H9 (cell line): ENCODE measurements around the gene ATP6V1C2. TPM values are rescaled to one million over a fixed set of nuclear protein-coding genes. Genes with fewer than 3 reads are reported as not detected.

Experiments
- DNase-seq: peaks from one replicate; pipeline ENCODE4 v3.0.0-alpha.2; 2017
- H2AFZ ChIP-seq: one replicate; pipeline ENCODE4 v1.6.1; 2013; ENCODE audit warnings: mild to moderate bottlenecking, low read length, control low read depth, moderate library complexity
- H2AK5ac ChIP-seq: 2 replicates; pipeline ENCODE4 v1.6.1; 2013; ENCODE audit warnings: low read length, control low read depth, mixed read lengths; ENCODE audit not compliant: insufficient read length
- H2BK120ac ChIP-seq: one replicate; pipeline ENCODE4 v1.6.1; 2013; ENCODE audit warnings: low read depth, mild to moderate bottlenecking, low read length, control low read depth, inconsistent platforms; ENCODE audit not compliant: poor library complexity, severe bottlenecking
- H2BK12ac ChIP-seq: 2 replicates; pipeline ENCODE4 v1.6.1; 2013; ENCODE audit warnings: low read length, control low read depth, mixed read lengths, low read depth; ENCODE audit not compliant: insufficient read length
- H2BK15ac ChIP-seq: 2 replicates; pipeline ENCODE4 v1.6.1; 2013; ENCODE audit warnings: low read depth, low read length, control low read depth
- H2BK20ac ChIP-seq: one replicate; pipeline ENCODE4 v1.6.1; 2013; ENCODE audit warnings: low read depth, mild to moderate bottlenecking, low read length, control low read depth, inconsistent platforms; ENCODE audit not compliant: poor library complexity, severe bottlenecking
- H2BK5ac ChIP-seq: 2 replicates; pipeline ENCODE4 v1.6.1; 2013; ENCODE audit warnings: low read length, control low read depth, mixed read lengths; ENCODE audit not compliant: insufficient read length
- H3K14ac ChIP-seq: 2 replicates; pipeline ENCODE4 v1.6.1; 2013; ENCODE audit warnings: low read length, control low read depth; ENCODE audit not compliant: insufficient read depth
- H3K18ac ChIP-seq: 2 replicates; pipeline ENCODE4 v1.6.1; 2013; ENCODE audit warnings: low read depth, mild to moderate bottlenecking, mixed read lengths, low read length, control low read depth; ENCODE audit not compliant: insufficient read length
- H3K23ac ChIP-seq: 2 replicates; pipeline ENCODE4 v1.6.1; 2013; ENCODE audit warnings: low read length, control low read depth, mixed read lengths, low read depth; ENCODE audit not compliant: insufficient read length
- H3K23me2 ChIP-seq: 2 replicates; pipeline ENCODE4 v1.6.1; 2013; ENCODE audit warnings: low read depth, mild to moderate bottlenecking, mixed read lengths, low read length, control low read depth; ENCODE audit not compliant: insufficient read length, poor library complexity, severe bottlenecking
- H3K27ac ChIP-seq: 2 replicates; pipeline ENCODE4 v1.5.1; 2013; ENCODE audit warnings: low read length, control low read depth, mixed read lengths, low read depth; ENCODE audit not compliant: insufficient read length
- H3K27me3 ChIP-seq: 2 replicates; pipeline ENCODE4 v1.6.1; 2013; ENCODE audit warnings: low read length, control low read depth, inconsistent platforms; ENCODE audit not compliant: insufficient read depth
- H3K4ac ChIP-seq: 2 replicates; pipeline ENCODE4 v1.6.1; 2013; ENCODE audit warnings: low read depth, mild to moderate bottlenecking, control low read depth, inconsistent platforms, low read length, moderate library complexity
- H3K4me1 ChIP-seq: 2 replicates; pipeline ENCODE4 v1.6.1; 2013; ENCODE audit warnings: low read length, control low read depth, inconsistent platforms; ENCODE audit not compliant: insufficient read depth
- H3K4me2 ChIP-seq: 2 replicates; pipeline ENCODE4 v1.6.1; 2013; ENCODE audit warnings: low read length, control low read depth, mixed read lengths; ENCODE audit not compliant: insufficient read length, insufficient read depth
- H3K56ac ChIP-seq: 2 replicates; pipeline ENCODE4 v1.6.1; 2013; ENCODE audit warnings: low read depth, mild to moderate bottlenecking, mixed read lengths, low read length, control low read depth; ENCODE audit not compliant: insufficient read length
- H3K79me1 ChIP-seq: 2 replicates; pipeline ENCODE4 v1.6.1; 2013; ENCODE audit warnings: low read depth, mild to moderate bottlenecking, moderate library complexity, low read length, control low read depth, inconsistent platforms; ENCODE audit not compliant: insufficient read depth, poor library complexity, severe bottlenecking
- H3K79me2 ChIP-seq: 2 replicates; pipeline ENCODE4 v1.6.1; 2013; ENCODE audit warnings: low read length, control low read depth, inconsistent platforms; ENCODE audit not compliant: insufficient read depth
- H3K9ac ChIP-seq: 2 replicates; pipeline ENCODE4 v1.6.1; 2013; ENCODE audit warnings: low read length, control low read depth, mixed read lengths; ENCODE audit not compliant: insufficient read length; ENCODE audit errors: extremely low read depth
- H3K9me3 ChIP-seq: one replicate; pipeline ENCODE4 v1.6.1; 2013; ENCODE audit warnings: low read depth, low read length, inconsistent platforms; ENCODE audit not compliant: control insufficient read depth
- H3T11ph ChIP-seq: one replicate; pipeline ENCODE4 v1.6.1; 2013; ENCODE audit warnings: mild to moderate bottlenecking, low read length, control low read depth, inconsistent platforms
- H4K20me1 ChIP-seq: one replicate; pipeline ENCODE4 v1.6.1; 2013; ENCODE audit not compliant: control insufficient read depth, insufficient read length, insufficient read depth
- H4K5ac ChIP-seq: 2 replicates; pipeline ENCODE4 v1.6.1; 2013; ENCODE audit warnings: low read depth, mild to moderate bottlenecking, mixed read lengths, low read length, control low read depth; ENCODE audit not compliant: insufficient read length
- H4K8ac ChIP-seq: replicated peaks from 2 replicates; pipeline ENCODE4 v1.6.1; 2013; ENCODE audit warnings: low read length, control low read depth, mixed read lengths, low read depth; ENCODE audit not compliant: insufficient read length
- H4K91ac ChIP-seq: 2 replicates; pipeline ENCODE4 v1.6.1; 2013; ENCODE audit warnings: low read depth, mild to moderate bottlenecking, moderate library complexity, mixed read lengths, low read length, control low read depth; ENCODE audit not compliant: insufficient read length
- H3K27ac Mint-ChIP-seq, 3 experiments: 2 replicates in 2 of 3; 3 replicates in 1 of 3; pipeline ENCODE4 v1.8.0; 2020 to 2021; ENCODE audit warnings: mixed read lengths in 3 of 3, mild to moderate bottlenecking in 1 of 3, moderate library complexity in 1 of 3
- H3K27me3 Mint-ChIP-seq: 2 replicates; pipeline ENCODE4 v1.8.0; 2021; ENCODE audit warnings: low read depth, mild to moderate bottlenecking, moderate library complexity, mixed read lengths
- H3K36me3 Mint-ChIP-seq, 3 experiments: 2 replicates in 2 of 3; 3 replicates in 1 of 3; pipeline ENCODE4 v1.8.0; 2020 to 2021; ENCODE audit warnings: low read depth in 3 of 3, mixed read lengths in 3 of 3; ENCODE audit not compliant: insufficient read depth in 1 of 3
- H3K4me1 Mint-ChIP-seq, 2 experiments: 2 replicates each; pipeline ENCODE4 v1.8.0; 2020; ENCODE audit warnings: mixed read lengths in 2 of 2
- H3K4me3 Mint-ChIP-seq, 2 experiments: 2 replicates in 1 of 2; 3 replicates in 1 of 2; pipeline ENCODE4 v1.8.0; 2020 to 2021; ENCODE audit warnings: mild to moderate bottlenecking in 2 of 2, mixed read lengths in 2 of 2, moderate library complexity in 1 of 2
- H3K9me3 Mint-ChIP-seq, 2 experiments: 2 replicates in 1 of 2; 3 replicates in 1 of 2; pipeline ENCODE4 v1.8.0; 2020; ENCODE audit warnings: mild to moderate bottlenecking in 2 of 2, mixed read lengths in 2 of 2, moderate library complexity in 1 of 2
- WGBS: extraction: QIAGEN DNeasy Blood & Tissue Kit; methylation state at CpG from one replicate; pipeline ENCODE4 v1.1.7; 2013; ENCODE audit warnings: missing lambda C conversion rate, low lambda C conversion rate, mixed read lengths; ENCODE audit not compliant: insufficient read length; ENCODE audit errors: extremely low coverage; 5-methylcytosine and 5-hydroxymethylcytosine counted together
- total RNA-seq: library from RNA; stranded (reverse); gene quantifications from 2 replicates; pipeline ENCODE4 v1.2.1, GENCODE V29; 2021
- TF ChIP-seq, protein P1 (sequence below): fragments of 200-600 bp; sonication (generic); conservative IDR thresholded peaks from 3 replicates; pipeline ENCODE4 v1.8.0; 2021; ENCODE audit warnings: antibody characterized with exemption, mild to moderate bottlenecking

Gene ATP6V1C2
- total RNA-seq, 1 experiment from 2014 or later, result 1.2 TPM

DNA sequence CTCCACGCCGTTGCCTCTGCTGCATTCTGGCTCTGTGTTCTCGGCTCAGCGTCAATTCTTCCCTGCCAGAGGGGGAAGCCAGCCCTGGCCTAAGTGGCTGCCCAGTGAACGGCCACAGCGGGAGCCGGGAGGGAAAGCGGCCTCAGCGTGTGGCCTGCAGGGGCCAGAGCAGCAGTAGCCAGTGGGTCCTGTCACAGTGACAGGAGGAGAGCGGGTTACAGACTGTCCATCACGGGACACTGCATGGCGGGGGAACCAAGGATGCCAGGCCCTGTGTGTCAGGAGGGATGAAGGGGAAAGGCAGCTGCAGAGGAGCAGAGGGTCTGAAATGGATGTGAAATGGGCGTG is 51.4 kb downstream of the ATP6V1C2 start:
- Histone ChIP-seq H3K4ac (no peak overlapping the region), H3K79me2 (no peaks in the 10 kb centered on the region), H3K18ac (no peak overlapping the region), H3K4me1 (no peaks in the 10 kb centered on the region), H2AK5ac (no peak overlapping the region), H3K23ac (no peak overlapping the region), H4K8ac (no peak overlapping the region), H3K23me2 (no peaks in the 10 kb centered on the region), H3K56ac (no peak overlapping the region), H3K27ac (no peak overlapping the region), H3K9ac (no peak overlapping the region), H2BK12ac (no peak overlapping the region), H3K9me3 (no peaks in the 10 kb centered on the region), H3T11ph (no peak overlapping the region), H2BK20ac (no peak overlapping the region), H2BK120ac (no peak overlapping the region), H2AFZ (no peak overlapping the region), H3K27me3 (no peaks in the 10 kb centered on the region), H4K20me1 (no peaks in the 10 kb centered on the region), H4K91ac (no peak overlapping the region), H2BK15ac (no peak overlapping the region), H3K4me2 (no peak overlapping the region), H3K79me1 (no peaks in the 10 kb centered on the region), H3K14ac (no peak overlapping the region), H2BK5ac (no peak overlapping the region), H4K5ac (no peak overlapping the region)
- TF ChIP-seq, protein P1, sequence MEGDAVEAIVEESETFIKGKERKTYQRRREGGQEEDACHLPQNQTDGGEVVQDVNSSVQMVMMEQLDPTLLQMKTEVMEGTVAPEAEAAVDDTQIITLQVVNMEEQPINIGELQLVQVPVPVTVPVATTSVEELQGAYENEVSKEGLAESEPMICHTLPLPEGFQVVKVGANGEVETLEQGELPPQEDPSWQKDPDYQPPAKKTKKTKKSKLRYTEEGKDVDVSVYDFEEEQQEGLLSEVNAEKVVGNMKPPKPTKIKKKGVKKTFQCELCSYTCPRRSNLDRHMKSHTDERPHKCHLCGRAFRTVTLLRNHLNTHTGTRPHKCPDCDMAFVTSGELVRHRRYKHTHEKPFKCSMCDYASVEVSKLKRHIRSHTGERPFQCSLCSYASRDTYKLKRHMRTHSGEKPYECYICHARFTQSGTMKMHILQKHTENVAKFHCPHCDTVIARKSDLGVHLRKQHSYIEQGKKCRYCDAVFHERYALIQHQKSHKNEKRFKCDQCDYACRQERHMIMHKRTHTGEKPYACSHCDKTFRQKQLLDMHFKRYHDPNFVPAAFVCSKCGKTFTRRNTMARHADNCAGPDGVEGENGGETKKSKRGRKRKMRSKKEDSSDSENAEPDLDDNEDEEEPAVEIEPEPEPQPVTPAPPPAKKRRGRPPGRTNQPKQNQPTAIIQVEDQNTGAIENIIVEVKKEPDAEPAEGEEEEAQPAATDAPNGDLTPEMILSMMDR, result no peak
- no peaks in the 10 kb centered on the region; a peak in 2 of 7 replicates for H3K36me3 Mint-ChIP-seq
- H3K27me3 Mint-ChIP-seq, result peaks cover 3% of the 10 kb centered on the region; the same call in 1 of the 2 replicates
- H3K4me1 Mint-ChIP-seq, result peaks cover 7 to 15% of the 10 kb centered on the region in 2 experiments
- H3K27ac Mint-ChIP-seq, result peak overlapping the region in 1 of 3 experiments; percentile 28; a peak in 1 of 7 replicates
- no peak overlapping the region for H3K4me3 Mint-ChIP-seq
- WGBS, result no CpG with 5 or more reads among the region's 13 CpGs
- H3K9me3 Mint-ChIP-seq, result no peaks in the 10 kb centered on the region; a peak in 1 of 5 replicates
- no peak for DNase-seq
